ENCODE data around the gene PTCRA. TPM values are rescaled to one million over a fixed set of nuclear protein-coding genes. Genes with fewer than 3 reads are reported as not detected.
"Not testable (repeated sequence)": the region's sequence is repeated elsewhere in the genome, so short reads cannot be mapped to it uniquely, and the experiment has no call there.

The PTCRA gene
- total RNA-seq, 2 donors from 2014 or later = not detected

- Histone ChIP-seq H3K27ac (peak overlapping the region; percentile 92 to 98 (median 95)), H3K9me3 (no peaks in the 10 kb centered on the region), H3K27me3 (no peaks in the 10 kb centered on the region), H3K4me1 (peaks cover 72% of the 10 kb centered on the region), H3K4me3 (no peak overlapping the region), H3K36me3 (replicated peaks in 1 of 2; ENCODE audit: insufficient read depth in 1 of 2, low read depth in 2 of 2) (peaks cover 0 to 14% of the 10 kb centered on the region in 2 donors)
- DNase-seq (no peak), ATAC-seq (no peak)
- WGBS, 2 donors = 64 to 66% methylated on average over 4 to 5 of the region's 5 CpGs
- intact Hi-C loops (cut with DNase I) = no loop called here
- no peak for TF ChIP-seq POLR2A (IDR thresholded peaks at IDR 0.05)
- no peak for TF ChIP-seq CTCF (IDR thresholded peaks at IDR 0.05)
Observed at GRCh38 chr6:42938428-42938796, 22.6 kb downstream of the PTCRA start.

GRCh38 chr6:42938987-42939809, 23.3 kb downstream of the PTCRA start:
- peaks cover 67% of the 10 kb centered on the region for H3K4me1 ChIP-seq
- no peak overlapping the region for H3K4me3 ChIP-seq
- no peaks in the 10 kb centered on the region for H3K27me3 ChIP-seq
- WGBS, 2 donors = 34 to 42% methylated on average over 7 to 9 of the region's 9 CpGs
- no peaks in the 10 kb centered on the region for H3K9me3 ChIP-seq
- H3K36me3 ChIP-seq (replicated peaks in 1 of 2; ENCODE audit: insufficient read depth in 1 of 2, low read depth in 2 of 2) = peaks cover 0 to 14% of the 10 kb centered on the region in 2 donors
- ATAC-seq = peak; percentile 89
- TF ChIP-seq POLR2A (IDR thresholded peaks at IDR 0.05) = peak; percentile 60 to 64 (median 64)
- TF ChIP-seq CTCF (IDR thresholded peaks at IDR 0.05) = peak in 2 of 7 experiments; percentile 20 to 26
- peak; percentile 90 to 97 (median 94) for DNase-seq
- intact Hi-C loops (cut with DNase I) = no loop called here
- peak overlapping the region; percentile 92 to 98 (median 95) for H3K27ac ChIP-seq

GRCh38 chr6:42939810-42940167, 23.9 kb downstream of the PTCRA start:
- Histone ChIP-seq H3K4me3 (no peak overlapping the region), H3K4me1 (peaks cover 62% of the 10 kb centered on the region), H3K9me3 (no peaks in the 10 kb centered on the region), H3K36me3 (replicated peaks in 1 of 2; ENCODE audit: insufficient read depth in 1 of 2, low read depth in 2 of 2) (peaks cover 0 to 9% of the 10 kb centered on the region in 2 donors), H3K27ac (peak overlapping the region; percentile 92 to 96 (median 94)), H3K27me3 (no peaks in the 10 kb centered on the region)
- peak in 1 of 4 donors; percentile 71 for DNase-seq
- no peak for ATAC-seq
- WGBS, 2 donors = 42 to 43% methylated on average over 4 of the region's 4 CpGs
- TF ChIP-seq POLR2A (IDR thresholded peaks at IDR 0.05) = no peak
- peak in 1 of 7 experiments; percentile 11 for TF ChIP-seq CTCF (IDR thresholded peaks at IDR 0.05)
- intact Hi-C loops (cut with DNase I) = no loop called here

GRCh38 chr6:42940493-42941045, 24.7 kb downstream of the PTCRA start:
- Histone ChIP-seq H3K9me3 (no peaks in the 10 kb centered on the region), H3K4me1 (peaks cover 62% of the 10 kb centered on the region), H3K27ac (peak overlapping the region; percentile 92 to 96 (median 94)), H3K27me3 (no peaks in the 10 kb centered on the region), H3K4me3 (no peak overlapping the region), H3K36me3 (replicated peaks in 1 of 2; ENCODE audit: insufficient read depth in 1 of 2, low read depth in 2 of 2) (peaks cover 0 to 4% of the 10 kb centered on the region in 2 donors)
- TF ChIP-seq CTCF (IDR thresholded peaks at IDR 0.05) (no peak), POLR2A (IDR thresholded peaks at IDR 0.05) (no peak)
- DNase-seq = no peak
- 92 to 97% methylated on average over 6 of the region's 6 CpGs for WGBS, 2 donors
- intact Hi-C loops (cut with DNase I) = no loop called here
- no peak for ATAC-seq

GRCh38 chr6:42941356-42941755, 25.5 kb downstream of the PTCRA start:
- WGBS, 2 donors = 94 to 99% methylated on average over 5 of the region's 5 CpGs
- H3K4me3 ChIP-seq; DNase-seq; H3K36me3 ChIP-seq (replicated peaks in 1 of 2; ENCODE audit: insufficient read depth in 1 of 2, low read depth in 2 of 2); intact Hi-C loops (cut with DNase I); H3K27me3 ChIP-seq; H3K9me3 ChIP-seq; ATAC-seq: not testable (repeated sequence)
- Histone ChIP-seq H3K4me1 (peaks cover 60% of the 10 kb centered on the region), H3K27ac (peak overlapping the region in 3 of 4 donors; percentile 92 to 96 (median 94))

All from body of pancreas (tissue), 4 donors.